Colon (tissue), 2 donors: ENCODE data around the gene FUCA1.
"Not testable (repeated sequence)": the region's sequence is repeated elsewhere in the genome, so short reads cannot be mapped to it uniquely, and the experiment has no call there.

Experiments used
- FAIRE-seq: peaks from 2 replicates; lab custom pipeline; 2012; peaks lifted over from hg19 to GRCh38; lab: Jason Lieb, UNC
- donor health status: control.
- donor health status: control.

FUCA1 gene

GRCh38 chr1:23867895-23868556, at the start of gene FUCA1:
FUCA1 (minus strand) TSS chr1:23868290; CDS start chr1:23868286, 4 bp downstream.
- FAIRE-seq, result no peak

- FAIRE-seq, result no peak
These were observed 48.4 kb upstream of the FUCA1 start for GRCh38 chr1:23916209-23917131.

- FAIRE-seq, result no peak
These were observed 47.4 kb upstream of the FUCA1 start for GRCh38 chr1:23915466-23915865.

GRCh38 chr1:23914921-23915320, 46.8 kb upstream of the FUCA1 start:
- no peak for FAIRE-seq

GRCh38 chr1:23913212-23913880, 45.3 kb upstream of the FUCA1 start, which contains the start of gene CNR2:
CNR2 (minus strand) TSS chr1:23913362; CDS start chr1:23875617, 37,745 bp downstream.
- no peak for FAIRE-seq

GRCh38 chr1:23911921-23912320, 43.8 kb upstream of the FUCA1 start:
- no peak for FAIRE-seq

GRCh38 chr1:23910553-23911246, 42.6 kb upstream of the FUCA1 start:
- no peak for FAIRE-seq

GRCh38 chr1:23910144-23910543, 42.1 kb upstream of the FUCA1 start:
- no peak for FAIRE-seq

GRCh38 chr1:23909412-23909811, 41.3 kb upstream of the FUCA1 start:
- no peak for FAIRE-seq

- no peak for FAIRE-seq
These were observed 40.6 kb upstream of the FUCA1 start for GRCh38 chr1:23908453-23909341.

GRCh38 chr1:23906731-23907130, 38.6 kb upstream of the FUCA1 start:
- no peak for FAIRE-seq

GRCh38 chr1:23905461-23906025, 37.5 kb upstream of the FUCA1 start:
- FAIRE-seq, result no peak

GRCh38 chr1:23904748-23905357, 36.8 kb upstream of the FUCA1 start:
- no peak for FAIRE-seq

- no peak for FAIRE-seq
These were observed 35.7 kb upstream of the FUCA1 start for GRCh38 chr1:23903754-23904153.

GRCh38 chr1:23902321-23903278, 34.5 kb upstream of the FUCA1 start:
- FAIRE-seq, result no peak

- not testable (repeated sequence) for FAIRE-seq
These were observed 31.9 kb upstream of the FUCA1 start for GRCh38 chr1:23900017-23900416.

- FAIRE-seq, result no peak
These were observed 31.0 kb upstream of the FUCA1 start for GRCh38 chr1:23899070-23899469.

- FAIRE-seq, result no peak
These were observed 29.0 kb upstream of the FUCA1 start for GRCh38 chr1:23897083-23897482.

GRCh38 chr1:23896491-23896890, 28.4 kb upstream of the FUCA1 start:
- no peak for FAIRE-seq
